ENCODE data around the gene IGLON5. TPM values are rescaled to one million over a fixed set of nuclear protein-coding genes. Genes with fewer than 3 reads are reported as not detected.

Gene IGLON5
- polyA plus RNA-seq, 3 donors = 0.05 TPM; not detected in 2

GRCh38 chr19:51341066-51341465, 29.6 kb downstream of the IGLON5 start:
- H3K27me3 Mint-ChIP-seq (ENCODE audit: low read depth in 3 of 3) = peaks cover 22 to 25% (median 23%) of the 10 kb centered on the region in 3 donors
- H3K36me3 Mint-ChIP-seq = peaks cover 11 to 17% of the 10 kb centered on the region in 2 donors
- Histone ChIP-seq H3K9ac (ENCODE audit: insufficient read depth, low read length, poor library complexity, severe bottlenecking) (no peak overlapping the region), H3K27me3 (ENCODE audit: control insufficient read depth in 2 of 2, insufficient read depth in 2 of 2, low read length in 2 of 2) (peaks cover 0 to 12% of the 10 kb centered on the region in 2 donors), H3K4me2 (replicated peaks; ENCODE audit: extremely low read depth, low read length, poor library complexity, severe bottlenecking) (no peak overlapping the region), H3K27ac (ENCODE audit: low read depth in 1 of 2, low read length in 2 of 2) (no peak overlapping the region), H4K20me1 (ENCODE audit: insufficient read depth, low read length) (no peaks in the 10 kb centered on the region), H3K4me3 (replicated peaks in 1 of 3; ENCODE audit: low read depth in 2 of 3, low read length in 3 of 3) (no peak overlapping the region), H3K9me3 (replicated peaks in 1 of 2; ENCODE audit: control insufficient read depth in 1 of 2, insufficient read depth in 1 of 2, low read length in 2 of 2) (no peaks in the 10 kb centered on the region), H2AFZ (ENCODE audit: insufficient read depth, low read depth, low read length, poor library complexity, severe bottlenecking) (no peak overlapping the region), H3K4me1 (ENCODE audit: control insufficient read depth in 1 of 2, insufficient read depth in 2 of 2, low read length in 2 of 2) (peaks cover 19 to 23% of the 10 kb centered on the region in 2 donors), H3K79me2 (ENCODE audit: insufficient read depth, low read length) (no peaks in the 10 kb centered on the region), H3K36me3 (replicated peaks in 1 of 2; ENCODE audit: control insufficient read depth in 1 of 2, insufficient read depth in 2 of 2, low read length in 2 of 2) (peaks cover 13 to 17% of the 10 kb centered on the region in 2 donors)
- no peak for DNase-seq
- peaks cover 18% of the 10 kb centered on the region for H3K4me1 Mint-ChIP-seq
- H3K9me3 Mint-ChIP-seq = peaks cover 0 to 4% (median 0%) of the 10 kb centered on the region in 7 donors
- H3K4me3 Mint-ChIP-seq = peak overlapping the region; percentile 55 to 77
- WGBS (ENCODE audit: insufficient coverage) = 97% methylated on average over 18 of the region's 18 CpGs
- intact Hi-C loops (cut with micrococcal nuclease) = no loop called here
- peak overlapping the region in 1 of 7 donors; percentile 46 for H3K27ac Mint-ChIP-seq
- no peak for TF ChIP-seq CTCF (IDR thresholded peaks at IDR 0.05)

- peaks cover 21 to 27% of the 10 kb centered on the region in 2 donors for H3K36me3 Mint-ChIP-seq
- peak within 1 kb of the TSS; percentile 55 to 77 for H3K4me3 Mint-ChIP-seq
- no peak within 1 kb of the TSS for H3K9ac ChIP-seq (ENCODE audit: insufficient read depth, low read length, poor library complexity, severe bottlenecking)
- no peaks in the 10 kb centered on the region for H3K79me2 ChIP-seq (ENCODE audit: insufficient read depth, low read length)
- no peak within 1 kb of the TSS for H3K27ac ChIP-seq (ENCODE audit: low read depth in 1 of 2, low read length in 2 of 2)
- H3K27me3 ChIP-seq (ENCODE audit: control insufficient read depth in 2 of 2, insufficient read depth in 2 of 2, low read length in 2 of 2) = peaks cover 0 to 12% of the 10 kb centered on the region in 2 donors
- peaks cover 23 to 27% of the 10 kb centered on the region in 2 donors for H3K36me3 ChIP-seq (replicated peaks in 1 of 2; ENCODE audit: control insufficient read depth in 1 of 2, insufficient read depth in 2 of 2, low read length in 2 of 2)
- peaks cover 22 to 25% (median 25%) of the 10 kb centered on the region in 3 donors for H3K27me3 Mint-ChIP-seq (ENCODE audit: low read depth in 3 of 3)
- H3K4me1 ChIP-seq (ENCODE audit: control insufficient read depth in 1 of 2, insufficient read depth in 2 of 2, low read length in 2 of 2) = peaks cover 19 to 23% of the 10 kb centered on the region in 2 donors
- peaks cover 18% of the 10 kb centered on the region for H3K4me1 Mint-ChIP-seq
- H2AFZ ChIP-seq (ENCODE audit: insufficient read depth, low read depth, low read length, poor library complexity, severe bottlenecking) = no peak within 1 kb of the TSS
- H3K4me2 ChIP-seq (replicated peaks; ENCODE audit: extremely low read depth, low read length, poor library complexity, severe bottlenecking) = no peak within 1 kb of the TSS
- DNase-seq = no peak
- intact Hi-C loops (cut with micrococcal nuclease) = loop anchor here in 1 of 2 donors (2.0 kb wide), 1 partner anchor 23 kb away; no protein-coding TSS in a partner anchor
- no peaks in the 10 kb centered on the region for H4K20me1 ChIP-seq (ENCODE audit: insufficient read depth, low read length)
- no peaks in the 10 kb centered on the region for H3K9me3 ChIP-seq (replicated peaks in 1 of 2; ENCODE audit: control insufficient read depth in 1 of 2, insufficient read depth in 1 of 2, low read length in 2 of 2)
- WGBS (ENCODE audit: insufficient coverage) = 53% methylated on average over 3 of the region's 3 CpGs
- TF ChIP-seq CTCF (IDR thresholded peaks at IDR 0.05) = no peak
- H3K4me3 ChIP-seq (replicated peaks in 1 of 3; ENCODE audit: low read depth in 2 of 3, low read length in 3 of 3) = no peak within 1 kb of the TSS
- peaks cover 0 to 4% (median 0%) of the 10 kb centered on the region in 7 donors for H3K9me3 Mint-ChIP-seq
- peak within 1 kb of the TSS in 5 of 7 donors; percentile 8 to 71 (median 70) for H3K27ac Mint-ChIP-seq
These were observed 30.6 kb downstream of the IGLON5 start, which contains the start of gene VSIG10L for GRCh38 chr19:51341976-51342580. TSS of gene VSIG10L (minus strand) at chr19:51342139. CDS start at chr19:51342124, 15 bp downstream.
